ENCODE results near the gene ATP10A. TPM values are rescaled to one million over a fixed set of nuclear protein-coding genes. Genes with fewer than 3 reads are reported as not detected.

Gene ATP10A
- total RNA-seq, 4 donors from 2014 or later = 1.4 to 10.0 (median 3.6) TPM

GRCh38 chr15:25671132-25671531, 192.0 kb downstream of the ATP10A start:
- 18 to 44% methylated on average over 3 to 6 of the region's 6 CpGs for WGBS, 2 donors (ENCODE audit: low coverage in 1 of 2)
- H3K27me3 ChIP-seq = no peaks in the 10 kb centered on the region
- H3K4me3 ChIP-seq = no peak overlapping the region
- H3K4me1 ChIP-seq = peaks cover 0 to 15% (median 11%) of the 10 kb centered on the region in 4 donors
- in situ Hi-C loops (cut with MboI; ENCODE audit: low pct_ligation_motif_present in 1 of 4, low pct_unique_long_range_greater_than_20kb in 1 of 4, low sequenced_read_pairs in 3 of 4) = no loop called here
- no peaks in the 10 kb centered on the region for H3K36me3 ChIP-seq
- H3K27ac ChIP-seq = peak overlapping the region in 3 of 4 donors; percentile 11 to 68 (median 67)
- no peaks in the 10 kb centered on the region for H3K9me3 ChIP-seq
- TF ChIP-seq CTCF (IDR thresholded peaks at IDR 0.05) = no peak
- intact Hi-C loops (cut with DNase I; ENCODE audit: low total_unique reads) = no loop called here
- DNase-seq = no peak

- Histone ChIP-seq H3K36me3 (no peaks in the 10 kb centered on the region), H3K4me3 (no peak overlapping the region), H3K9me3 (no peaks in the 10 kb centered on the region), H3K4me1 (peaks cover 0 to 15% (median 11%) of the 10 kb centered on the region in 4 donors), H3K27ac (peak overlapping the region in 3 of 4 donors; percentile 50 to 68 (median 67)), H3K27me3 (no peaks in the 10 kb centered on the region)
- in situ Hi-C loops (cut with MboI; ENCODE audit: low pct_ligation_motif_present in 1 of 4, low pct_unique_long_range_greater_than_20kb in 1 of 4, low sequenced_read_pairs in 3 of 4) (no loop called here), intact Hi-C loops (cut with DNase I; ENCODE audit: low total_unique reads) (no loop called here)
- WGBS, 2 donors (ENCODE audit: low coverage in 1 of 2) = 14 to 34% methylated on average over 6 of the region's 6 CpGs
- no peak for DNase-seq
- no peak for TF ChIP-seq CTCF (IDR thresholded peaks at IDR 0.05)
- no peak for TF ChIP-seq POLR2A (IDR thresholded peaks at IDR 0.05)
- TF ChIP-seq POLR2AphosphoS5 (IDR thresholded peaks at IDR 0.05) = no peak
- TF ChIP-seq EP300 (IDR thresholded peaks at IDR 0.05; ENCODE audit: low read depth) = no peak
Measured at GRCh38 chr15:25670621-25671020, 192.5 kb downstream of the ATP10A start.

- Histone ChIP-seq H3K27me3 (no peaks in the 10 kb centered on the region), H3K4me3 (no peak overlapping the region), H3K4me1 (peaks cover 0 to 15% (median 11%) of the 10 kb centered on the region in 4 donors), H3K9me3 (no peaks in the 10 kb centered on the region), H3K27ac (peak overlapping the region in 3 of 4 donors; percentile 50 to 68 (median 67)), H3K36me3 (no peaks in the 10 kb centered on the region)
- no peak for TF ChIP-seq EP300 (IDR thresholded peaks at IDR 0.05; ENCODE audit: low read depth)
- TF ChIP-seq CTCF (IDR thresholded peaks at IDR 0.05) = no peak
- peak in 1 of 3 donors; percentile 41 for TF ChIP-seq POLR2AphosphoS5 (IDR thresholded peaks at IDR 0.05)
- no peak for TF ChIP-seq POLR2A (IDR thresholded peaks at IDR 0.05)
- intact Hi-C loops (cut with DNase I; ENCODE audit: low total_unique reads) (no loop called here), in situ Hi-C loops (cut with MboI; ENCODE audit: low pct_ligation_motif_present in 1 of 4, low pct_unique_long_range_greater_than_20kb in 1 of 4, low sequenced_read_pairs in 3 of 4) (no loop called here)
- WGBS, 2 donors (ENCODE audit: low coverage in 1 of 2) = 17 to 18% methylated on average over 4 to 15 of the region's 15 CpGs
- DNase-seq = peak; percentile 21
Measured at GRCh38 chr15:25670025-25670554, 193.0 kb downstream of the ATP10A start.

GRCh38 chr15:25668901-25669300, 194.2 kb downstream of the ATP10A start:
- TF ChIP-seq CTCF (IDR thresholded peaks at IDR 0.05) = no peak
- TF ChIP-seq POLR2AphosphoS5 (IDR thresholded peaks at IDR 0.05) = no peak
- no peak for TF ChIP-seq POLR2A (IDR thresholded peaks at IDR 0.05)
- no peak for DNase-seq
- H3K4me1 ChIP-seq = peaks cover 0 to 15% (median 11%) of the 10 kb centered on the region in 4 donors
- in situ Hi-C loops (cut with MboI; ENCODE audit: low pct_ligation_motif_present in 1 of 4, low pct_unique_long_range_greater_than_20kb in 1 of 4, low sequenced_read_pairs in 3 of 4) = no loop called here
- no peaks in the 10 kb centered on the region for H3K27me3 ChIP-seq
- intact Hi-C loops (cut with DNase I; ENCODE audit: low total_unique reads) = no loop called here
- 69% methylated on average over 2 to 4 of the region's 4 CpGs for WGBS, 2 donors (ENCODE audit: low coverage in 1 of 2)
- no peaks in the 10 kb centered on the region for H3K9me3 ChIP-seq
- H3K27ac ChIP-seq = no peak overlapping the region
- H3K36me3 ChIP-seq = no peaks in the 10 kb centered on the region
- no peak overlapping the region for H3K4me3 ChIP-seq
